K562 (cell line): Measurements from ENCODE around the gene GGNBP2. TPM values are rescaled to one million over a fixed set of nuclear protein-coding genes. Genes with fewer than 3 reads are reported as not detected.
A peak's percentile ranks its signal among the peaks of the same experiment; 100 is the strongest.

Experiments used
- CC2D1A ChIP-seq: fragments of 450-650 bp; IDR thresholded peaks from 2 replicates; pipeline ENCODE4 v1.6.1; 2017; ENCODE audit warnings: mild to moderate bottlenecking
- CHD2 ChIP-seq: IDR thresholded peaks from 2 replicates; pipeline ENCODE4 v1.6.1; 2011; ENCODE audit warnings: low read depth, low read length
- ETV6 ChIP-seq, 3 experiments: fragments of 150-350 bp in 1 of 3; sonication (generic) in 1 of 3; formaldehyde crosslinking in 1 of 3; IDR thresholded peaks; 2 replicates each; pipeline versions ENCODE4 v1.6.1 to v1.8.0; 2014 to 2022; ENCODE audit warnings: borderline replicate concordance in 2 of 3, low read depth in 2 of 3, antibody characterized with exemption in 1 of 3, low read length in 1 of 3, mild to moderate bottlenecking in 1 of 3, missing genetic modification reagents in 1 of 3
- FOXJ2 ChIP-seq: fragments of 200-800 bp; sonication (Bioruptor generic); IDR thresholded peaks from 2 replicates; pipeline ENCODE4 v1.6.1; 2016; ENCODE audit warnings: missing genetic modification characterization, missing compliant biosample characterization
- ILF3 ChIP-seq: fragments of 450-650 bp; IDR thresholded peaks from 2 replicates; pipeline ENCODE4 v1.6.1; 2018; ENCODE audit warnings: antibody characterized with exemption, mild to moderate bottlenecking, moderate library complexity, borderline replicate concordance
- IRF9 ChIP-seq: fragments of 450-650 bp; IDR thresholded peaks from 2 replicates; pipeline ENCODE4 v1.6.1; 2016; ENCODE audit warnings: missing biosample characterization, missing genetic modification characterization
- MCM7 ChIP-seq, 2 experiments: fragments of 450-650 bp; IDR thresholded peaks; 2 replicates each; pipeline ENCODE4 v1.6.1; 2016 to 2018
- MXI1 ChIP-seq: IDR thresholded peaks from 2 replicates; pipeline ENCODE4 v1.6.1; 2011; ENCODE audit warnings: low read depth, mild to moderate bottlenecking, improper control_type of control experiment, low read length
- NR0B1 ChIP-seq: fragments of 450-650 bp; IDR thresholded peaks from one replicate; pipeline ENCODE4 v1.6.1; 2018; ENCODE audit warnings: mild to moderate bottlenecking, moderate library complexity; ENCODE audit not compliant: partially characterized antibody
- POLR2AphosphoS2 ChIP-seq: IDR thresholded peaks from 2 replicates; pipeline ENCODE4 v1.6.1; 2012; ENCODE audit warnings: low read length, improper control_type of control experiment
- POLR2H ChIP-seq: IDR thresholded peaks from 2 replicates; pipeline ENCODE4 v1.6.1; 2016; ENCODE audit warnings: missing genetic modification characterization, low read depth, mild to moderate bottlenecking, control low read depth, missing compliant biosample characterization, moderate library complexity
- PURB ChIP-seq: sonication (generic); formaldehyde crosslinking; IDR thresholded peaks from 2 replicates; pipeline ENCODE4 v1.9.0; 2021; ENCODE audit warnings: low read depth, mild to moderate bottlenecking, missing genetic modification reagents
- SAFB2 ChIP-seq: fragments of 200-400 bp; formaldehyde crosslinking; IDR thresholded peaks from 2 replicates; pipeline ENCODE4 v1.6.1; 2018; ENCODE audit warnings: borderline replicate concordance, low read length, low read depth, moderate library complexity; ENCODE audit not compliant: severe bottlenecking
- SIN3A ChIP-seq, 2 experiments: fragments of 150-350 bp in 1 of 2; IDR thresholded peaks; 2 replicates each; pipeline ENCODE4 v1.6.1; 2011 to 2016; ENCODE audit warnings: borderline replicate concordance in 2 of 2, low read depth in 2 of 2, low read length in 2 of 2, mild to moderate bottlenecking in 2 of 2, moderate library complexity in 2 of 2; ENCODE audit not compliant: control insufficient read depth in 1 of 2
- SIX5 ChIP-seq, 2 experiments: IDR thresholded peaks; 2 replicates each; pipeline ENCODE4 v1.6.1; 2011; ENCODE audit warnings: low read length in 2 of 2, borderline replicate concordance in 1 of 2, low read depth in 1 of 2, mild to moderate bottlenecking in 1 of 2, moderate library complexity in 1 of 2; ENCODE audit not compliant: insufficient read depth in 1 of 2
- SREBF2 ChIP-seq: sonication (generic); formaldehyde crosslinking; IDR thresholded peaks from 2 replicates; pipeline ENCODE4 v1.4.0; 2020; ENCODE audit warnings: mild to moderate bottlenecking, missing genetic modification reagents
- TOE1 ChIP-seq, 2 experiments: fragments of 450-650 bp in 1 of 2; sonication (generic) in 1 of 2; formaldehyde crosslinking in 1 of 2; IDR thresholded peaks; 2 replicates each; pipeline versions ENCODE4 v1.7.1 to v1.8.0; 2016 to 2022; ENCODE audit warnings: borderline replicate concordance in 2 of 2, mild to moderate bottlenecking in 2 of 2, antibody characterized with exemption in 1 of 2, inconsistent platforms in 1 of 2, low read depth in 1 of 2, missing genetic modification reagents in 1 of 2, moderate library complexity in 1 of 2
- XRCC5 ChIP-seq: fragments of 200-400 bp; formaldehyde crosslinking; IDR thresholded peaks from 2 replicates; pipeline ENCODE4 v1.6.1; 2017; ENCODE audit warnings: low read depth, mild to moderate bottlenecking, low read length
- ZBTB8A ChIP-seq: fragments of 450-650 bp; IDR thresholded peaks from 2 replicates; pipeline ENCODE4 v1.6.1; 2018; ENCODE audit warnings: mild to moderate bottlenecking, moderate library complexity; ENCODE audit not compliant: partially characterized antibody
- ZNF224 ChIP-seq: sonication (generic); formaldehyde crosslinking; IDR thresholded peaks from 2 replicates; pipeline ENCODE4 v1.8.0; 2022; ENCODE audit warnings: mild to moderate bottlenecking, missing genetic modification reagents
- ZNF395 ChIP-seq: fragments of 200-800 bp; sonication (Bioruptor generic); IDR thresholded peaks from 2 replicates; pipeline ENCODE4 v1.6.1; 2017; ENCODE audit warnings: missing genetic modification characterization, missing compliant biosample characterization
- ZNF41 ChIP-seq: fragments of 250-450 bp; sonication (Bioruptor Pico); conservative IDR thresholded peaks from 2 replicates; pipeline ENCODE4 v1.4.0; 2020; ENCODE audit warnings: mild to moderate bottlenecking
- ZNF696 ChIP-seq: fragments of 250-450 bp; sonication (Bioruptor Pico); conservative IDR thresholded peaks from 2 replicates; pipeline ENCODE4 v1.4.0; 2020; ENCODE audit warnings: mild to moderate bottlenecking, moderate library complexity
- polyA plus RNA-seq, 8 experiments: library from polyadenylated mRNA; depleted of rRNA in 4 of 8; stranded (reverse) in 5 of 8; unstranded in 3 of 8; fragments of >200 nt; fragmentation: Nextera tagmentation in 2 of 8; fragmentation: Illumina TruSeq in 1 of 8; extraction: Ambion mirVana in 2 of 8; extraction: Trizol in 1 of 8; gene quantifications; 2 replicates each; pipeline versions ENCODE4 v1.2.1 to v1.2.3, GENCODE V29; 2011 to 2014; ENCODE audit warnings: inconsistent platforms in 1 of 8, missing spikeins in 1 of 8
- total RNA-seq, 7 experiments: library from RNA; depleted of rRNA in 6 of 7; stranded (reverse); fragments of >200 nt in 6 of 7; fragmentation: Illumina TruSeq in 2 of 7; extraction: Trizol in 2 of 7; gene quantifications; 2 replicates each; pipeline versions ENCODE4 v1.2.1 to v1.2.3, GENCODE V29; 2011 to 2021; ENCODE audit warnings: low replicate concordance in 1 of 7

Gene GGNBP2
- total and polyA plus RNA-seq, 9 of the 15 experiments (the other 6 are each of a cell fraction or from before 2014, with no cell fraction given): 35.7 to 96.6 (median 64.1) TPM

GRCh38 chr17:36601303-36602029 is 56.7 kb downstream of the GGNBP2 start, which contains the start of gene MRM1 (continued):
- TF ChIP-seq IRF9 (tag): no peak
- TF ChIP-seq POLR2AphosphoS2: peak; percentile 95; the same call in 1 of the 2 replicates
- no peak for TF ChIP-seq XRCC5
- TF ChIP-seq SAFB2: no peak
- TF ChIP-seq PURB (CRISPR knock-in tag): no peak
- TF ChIP-seq TOE1 (IDR thresholded peaks at IDR 0.05; ENCODE audit: borderline replicate concordance): peak; percentile 49
- TF ChIP-seq TOE1 (CRISPR knock-in tag; IDR thresholded peaks at IDR 0.05; ENCODE audit: borderline replicate concordance, low read depth): no peak
- peak; percentile 72; the same call in 1 of the 2 replicates for TF ChIP-seq ZNF395
- no peak for TF ChIP-seq ZNF41 (CRISPR knock-in tag)
- TF ChIP-seq SIN3A (IDR thresholded peaks at IDR 0.05; ENCODE audit: borderline replicate concordance in 2 of 2, control insufficient read depth in 1 of 2, low read depth in 2 of 2, low read length in 2 of 2): peak; percentile 92 to 99
- TF ChIP-seq CHD2: no peak
- no peak for TF ChIP-seq ZNF224 (CRISPR knock-in tag)
- TF ChIP-seq ETV6 (IDR thresholded peaks at IDR 0.05; ENCODE audit: borderline replicate concordance in 1 of 2, low read depth in 2 of 2, low read length in 1 of 2): peak in 1 of 2 experiments; percentile 24; a peak in 1 of 4 replicates
- no peak for TF ChIP-seq ETV6 (CRISPR knock-in tag; IDR thresholded peaks at IDR 0.05; ENCODE audit: borderline replicate concordance)
- no peak for TF ChIP-seq FOXJ2 (tag)
- TF ChIP-seq MCM7 (IDR thresholded peaks at IDR 0.05): no peak
- TF ChIP-seq SIX5 (IDR thresholded peaks at IDR 0.05; ENCODE audit: borderline replicate concordance in 1 of 2, insufficient read depth in 1 of 2, low read depth in 1 of 2, low read length in 2 of 2): no peak
- TF ChIP-seq MXI1: peak; percentile 95
- TF ChIP-seq CC2D1A: no peak
- TF ChIP-seq ZNF696 (CRISPR knock-in tag): no peak
- no peak for TF ChIP-seq ILF3
- no peak for TF ChIP-seq SREBF2 (CRISPR knock-in tag)
- no peak for TF ChIP-seq ZBTB8A
- no peak for TF ChIP-seq NR0B1
- peak; percentile 64; the same call in 1 of the 2 replicates for TF ChIP-seq POLR2H
